Peyer's patch (tissue), 4 donors: ENCODE measurements around the gene EPSTI1.

Experiments used
- POLR2A ChIP-seq, 2 donors: fragments of 450-650 bp; IDR thresholded peaks; one replicate each; pipeline ENCODE4 v1.5.1; 2017; ENCODE audit warnings: antibody characterized with exemption in 2 of 2, mild to moderate bottlenecking in 2 of 2, moderate library complexity in 2 of 2
- TF ChIP-seq, protein P1 (sequence below), 6 experiments: fragments of 450-650 bp in 4 of 6; fragments of 200-600 bp in 2 of 6; sonication (generic) in 1 of 6; IDR thresholded peaks; one replicate each; pipeline ENCODE4 v1.5.1; 2017 to 2019; ENCODE audit warnings: antibody characterized with exemption in 6 of 6, mild to moderate bottlenecking in 3 of 6, moderate library complexity in 1 of 6

DNA sequence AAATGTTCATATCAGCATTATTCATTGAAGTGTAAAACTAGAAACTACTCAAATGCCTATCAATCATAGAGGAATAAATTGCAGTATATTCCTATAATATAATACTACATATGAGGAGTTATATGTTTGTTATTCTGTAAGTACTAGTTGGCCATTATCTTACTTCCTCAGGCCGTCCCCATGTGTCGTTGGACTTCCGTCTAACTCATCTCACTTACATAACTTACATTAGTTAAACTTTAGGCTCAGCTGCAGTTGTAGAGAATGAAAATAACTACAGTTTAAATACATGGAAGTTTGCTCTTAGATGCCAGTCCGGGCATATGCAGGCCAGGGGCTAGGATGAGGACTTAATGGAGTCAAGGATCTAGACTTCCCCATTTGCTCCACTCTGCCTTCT, 8.6 kb upstream of the EPSTI1 start:
- TF ChIP-seq, protein P1, sequence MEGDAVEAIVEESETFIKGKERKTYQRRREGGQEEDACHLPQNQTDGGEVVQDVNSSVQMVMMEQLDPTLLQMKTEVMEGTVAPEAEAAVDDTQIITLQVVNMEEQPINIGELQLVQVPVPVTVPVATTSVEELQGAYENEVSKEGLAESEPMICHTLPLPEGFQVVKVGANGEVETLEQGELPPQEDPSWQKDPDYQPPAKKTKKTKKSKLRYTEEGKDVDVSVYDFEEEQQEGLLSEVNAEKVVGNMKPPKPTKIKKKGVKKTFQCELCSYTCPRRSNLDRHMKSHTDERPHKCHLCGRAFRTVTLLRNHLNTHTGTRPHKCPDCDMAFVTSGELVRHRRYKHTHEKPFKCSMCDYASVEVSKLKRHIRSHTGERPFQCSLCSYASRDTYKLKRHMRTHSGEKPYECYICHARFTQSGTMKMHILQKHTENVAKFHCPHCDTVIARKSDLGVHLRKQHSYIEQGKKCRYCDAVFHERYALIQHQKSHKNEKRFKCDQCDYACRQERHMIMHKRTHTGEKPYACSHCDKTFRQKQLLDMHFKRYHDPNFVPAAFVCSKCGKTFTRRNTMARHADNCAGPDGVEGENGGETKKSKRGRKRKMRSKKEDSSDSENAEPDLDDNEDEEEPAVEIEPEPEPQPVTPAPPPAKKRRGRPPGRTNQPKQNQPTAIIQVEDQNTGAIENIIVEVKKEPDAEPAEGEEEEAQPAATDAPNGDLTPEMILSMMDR (IDR thresholded peaks at IDR 0.05) = no peak
- no peak for TF ChIP-seq POLR2A (IDR thresholded peaks at IDR 0.05)
